HG03139 (cell line): ENCODE data around the gene GALC.
"Not testable (repeated sequence)": the region's sequence is repeated elsewhere in the genome, so short reads cannot be mapped to it uniquely, and the experiment has no call there.

Source experiments
- ATAC-seq: cut with Tn5 transposase; IDR thresholded peaks from one replicate; pipeline ENCODE4 v1.9.1; 2021; ENCODE audit not compliant: unreplicated experiment

GALC gene

DNA sequence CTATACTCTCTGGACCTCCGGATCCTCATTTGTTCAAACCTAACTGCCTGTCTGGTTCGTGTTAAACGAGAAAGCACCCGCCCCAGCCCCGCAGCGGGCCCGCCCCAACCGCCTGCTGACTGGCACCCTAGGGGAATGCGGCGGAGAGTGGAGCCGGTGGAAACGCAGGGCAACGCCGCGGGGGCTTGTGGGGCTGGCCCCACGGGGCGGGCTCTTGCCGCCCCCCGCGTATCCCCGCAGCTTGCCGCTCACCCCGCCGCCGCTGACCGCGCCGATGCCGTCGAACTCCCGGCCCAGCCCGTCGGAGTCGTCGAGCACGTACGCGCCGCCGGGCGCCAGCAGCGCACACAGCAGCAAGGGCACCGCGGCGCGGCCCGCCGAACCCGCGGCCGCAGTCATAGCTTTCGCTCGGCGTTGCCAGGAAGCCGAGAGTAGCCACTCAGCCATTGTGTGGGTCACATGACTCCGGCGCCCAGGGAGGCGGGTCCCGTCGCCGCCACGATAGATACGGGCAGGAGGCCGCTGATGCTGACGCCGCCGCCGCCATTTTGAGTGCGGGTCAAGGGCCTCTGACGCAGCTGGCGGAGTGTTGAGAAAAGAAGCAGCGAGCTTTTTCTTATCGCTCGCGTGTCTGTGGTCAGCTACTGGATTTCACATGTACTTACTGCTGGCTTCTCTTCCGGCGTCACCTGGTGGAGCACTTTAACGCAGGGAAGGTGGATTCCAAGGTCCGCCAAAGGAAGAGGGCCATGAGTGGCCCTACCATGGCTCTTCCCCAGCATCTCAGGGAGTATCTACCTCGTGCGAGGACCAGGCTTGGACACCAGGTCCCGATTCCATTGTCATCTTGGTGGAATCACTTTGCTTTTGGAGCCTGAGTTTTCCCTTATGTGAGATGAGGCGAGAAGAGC, at the start of gene GALC:
Gene GALC, minus strand, starts transcription at position 465 of the 911 bp plus-strand sequence. Its CDS starts 18 bp downstream, at position 447.
- ATAC-seq: peak; percentile 88

GRCh38 chr14:88040146-88040545, 47.2 kb upstream of the GALC start:
- ATAC-seq: no peak

DNA sequence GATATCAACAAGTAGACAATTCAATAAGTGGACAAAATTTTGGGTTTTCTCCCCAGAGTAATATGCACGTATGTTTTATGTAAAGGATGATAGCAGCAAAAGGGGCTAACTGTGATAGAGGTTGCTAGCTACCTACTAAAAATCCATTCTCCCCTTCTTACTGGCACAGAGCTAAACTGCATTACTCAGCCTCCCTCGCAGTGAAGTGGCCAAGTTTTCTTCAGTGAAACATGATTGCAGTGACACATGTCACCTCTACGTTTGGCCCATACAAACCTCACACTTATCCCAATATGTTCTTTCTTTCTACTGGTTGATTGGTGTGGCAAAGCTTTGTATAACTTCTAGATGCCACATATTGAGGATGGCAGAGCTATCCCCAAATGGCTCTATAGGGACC, 46.2 kb upstream of the GALC start:
- ATAC-seq: no peak

DNA sequence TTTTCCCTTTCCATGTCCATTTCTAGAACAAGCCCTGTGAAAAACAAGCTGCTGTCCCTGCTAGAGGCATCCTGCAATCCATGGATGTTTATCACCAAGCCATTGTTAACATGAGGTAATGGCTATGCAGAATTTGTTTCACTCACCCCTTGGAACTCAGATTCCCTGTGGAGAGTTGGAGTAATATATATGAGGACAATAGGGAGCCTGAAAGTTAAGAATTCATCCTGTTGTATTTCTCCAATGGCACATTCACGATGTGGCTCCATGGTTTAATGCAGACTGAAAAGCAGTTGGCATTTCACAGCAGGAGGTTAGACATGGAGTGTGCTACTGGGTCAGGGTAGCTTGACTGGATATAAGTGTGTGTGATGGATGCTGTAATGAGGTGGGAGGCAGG, 44.3 kb upstream of the GALC start:
- ATAC-seq: no peak

GRCh38 chr14:88036422-88036821, 43.4 kb upstream of the GALC start:
- ATAC-seq: no peak

GRCh38 chr14:88034076-88034475, 41.1 kb upstream of the GALC start:
- ATAC-seq: no peak

DNA sequence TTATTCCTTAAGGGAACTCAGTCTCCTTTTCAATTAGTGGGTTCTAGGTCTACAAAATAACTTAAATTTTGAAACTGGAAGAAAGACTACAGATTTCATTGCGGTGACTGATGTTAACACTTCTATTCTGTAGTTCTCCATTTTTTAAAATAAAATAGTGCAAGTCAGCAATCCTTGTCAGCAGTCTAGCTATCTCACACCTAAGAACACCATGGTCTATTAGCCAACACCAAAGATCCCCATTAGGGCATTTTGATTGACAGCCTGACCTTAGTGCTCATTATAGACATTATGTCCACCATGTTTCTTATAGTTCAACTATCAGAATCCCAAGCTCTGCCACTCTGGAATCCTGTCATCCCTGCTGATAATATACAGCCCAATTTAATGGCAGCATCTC, 39.4 kb upstream of the GALC start:
- no peak for ATAC-seq

DNA sequence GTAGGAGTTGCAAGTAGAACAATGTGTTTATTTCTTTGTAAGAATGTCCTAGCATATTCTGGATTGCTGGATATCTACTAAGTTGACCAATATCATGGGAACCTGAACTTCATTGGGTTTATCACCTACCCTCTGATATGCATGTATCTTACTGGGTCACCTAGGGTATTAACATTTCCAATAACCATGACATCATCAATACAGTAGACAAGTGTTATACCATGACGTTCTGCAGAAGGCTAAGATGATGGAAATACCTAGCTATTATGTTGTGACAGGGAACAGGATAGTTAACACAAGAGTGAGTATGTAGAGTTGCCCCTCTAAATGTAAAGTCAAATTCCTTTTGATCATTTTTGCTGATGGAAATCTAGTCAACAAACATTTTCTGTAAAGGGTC, 37.9 kb upstream of the GALC start:
- ATAC-seq: no peak

GRCh38 chr14:88030079-88030478, 37.1 kb upstream of the GALC start:
- ATAC-seq: no peak

GRCh38 chr14:88029500-88029899, 36.5 kb upstream of the GALC start:
- no peak for ATAC-seq

- ATAC-seq: no peak
Observed at GRCh38 chr14:88026890-88027289, 33.9 kb upstream of the GALC start.

- no peak for ATAC-seq
Observed at GRCh38 chr14:88025313-88025712, 32.3 kb upstream of the GALC start.

GRCh38 chr14:88024252-88025086, 31.5 kb upstream of the GALC start:
- not testable (repeated sequence) for ATAC-seq

GRCh38 chr14:88023658-88024187, 30.7 kb upstream of the GALC start:
- ATAC-seq: no peak

DNA sequence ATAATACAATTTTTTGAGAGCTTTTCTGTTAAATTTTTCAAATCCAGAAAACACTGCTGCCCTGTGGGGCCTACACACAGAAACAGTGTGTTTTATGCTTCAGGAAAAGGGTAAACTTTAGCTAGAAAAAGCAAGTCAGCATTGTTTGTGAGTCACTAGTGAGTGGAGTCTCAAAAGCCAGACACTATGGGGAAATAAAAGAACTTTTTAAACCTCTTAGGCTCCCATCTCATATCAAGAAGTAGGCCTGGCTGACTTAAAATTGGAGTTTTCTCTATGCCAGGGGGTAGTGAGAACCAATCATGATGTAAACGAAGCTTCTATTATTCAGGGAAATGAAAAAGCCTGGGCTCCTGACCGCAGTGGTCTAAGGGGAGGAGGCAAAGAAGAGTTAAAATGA, 24.6 kb upstream of the GALC start:
- no peak for ATAC-seq

DNA sequence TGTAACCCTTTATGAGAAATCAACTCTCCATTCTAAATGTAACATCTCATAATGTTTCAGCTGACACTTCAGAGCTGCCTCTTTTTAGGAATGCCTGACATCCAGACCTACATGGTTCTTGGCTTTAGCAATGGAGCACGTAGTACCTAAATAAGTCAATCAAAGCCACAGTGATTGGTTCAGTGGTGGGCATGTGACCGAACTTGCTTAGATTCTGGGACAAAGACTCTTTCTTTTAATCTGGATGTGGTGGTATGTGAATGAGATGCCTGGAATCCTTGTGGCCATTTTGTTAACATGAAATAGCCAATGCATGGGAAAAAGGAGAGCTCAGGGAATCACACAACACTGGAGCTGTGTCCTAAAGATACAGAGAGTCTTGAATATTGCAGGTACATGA, 23.8 kb upstream of the GALC start:
- ATAC-seq: no peak

DNA sequence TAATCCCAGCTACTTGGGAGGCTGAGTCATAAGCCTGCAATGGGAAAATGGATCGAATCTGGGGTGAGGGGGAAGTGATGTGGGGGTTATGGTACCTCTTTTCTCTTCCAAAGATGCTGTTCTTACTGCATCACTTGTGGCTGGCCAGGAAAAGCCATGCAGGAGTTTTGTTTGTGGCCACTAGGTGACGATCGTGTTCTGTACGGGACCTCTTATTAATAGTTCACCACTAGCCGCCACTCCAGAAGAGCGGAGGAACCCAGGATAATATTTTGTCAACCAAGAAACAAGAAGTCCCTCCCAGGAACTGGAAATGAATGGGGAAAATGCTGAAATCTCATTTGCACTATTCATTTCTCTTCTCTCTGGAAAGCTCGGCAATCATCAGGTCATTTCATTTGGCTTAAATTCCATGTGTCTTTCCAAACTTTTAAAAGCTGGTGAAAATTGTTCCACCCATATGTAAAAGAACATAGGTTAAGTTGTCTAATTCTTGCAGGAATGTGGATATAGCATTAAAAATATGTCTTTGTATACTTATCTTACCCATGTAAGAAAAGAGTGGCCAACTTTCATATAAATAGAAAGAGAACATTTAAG, 20.9 kb upstream of the GALC start:
- peak; percentile 95 for ATAC-seq

GRCh38 chr14:88012495-88012894, 19.5 kb upstream of the GALC start:
- no peak for ATAC-seq

DNA sequence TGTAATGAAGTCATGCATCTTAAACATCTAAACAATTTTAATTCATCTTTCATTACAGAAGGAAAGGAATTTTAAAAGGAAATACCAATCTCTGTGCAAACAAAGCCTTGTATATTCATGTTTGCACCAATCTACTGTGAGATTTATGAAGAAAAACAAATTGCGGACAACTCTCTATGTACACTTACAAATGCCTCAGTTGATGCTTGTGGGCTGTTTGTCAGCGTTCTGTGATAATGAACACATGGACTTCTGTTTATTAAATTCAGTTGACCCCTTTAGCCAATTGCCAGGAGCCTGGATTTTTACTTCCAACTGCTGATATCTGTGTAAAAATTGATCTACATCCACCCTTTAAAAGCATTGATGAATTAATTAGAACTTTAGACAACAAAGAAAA, 17.3 kb upstream of the GALC start:
- no peak for ATAC-seq

DNA sequence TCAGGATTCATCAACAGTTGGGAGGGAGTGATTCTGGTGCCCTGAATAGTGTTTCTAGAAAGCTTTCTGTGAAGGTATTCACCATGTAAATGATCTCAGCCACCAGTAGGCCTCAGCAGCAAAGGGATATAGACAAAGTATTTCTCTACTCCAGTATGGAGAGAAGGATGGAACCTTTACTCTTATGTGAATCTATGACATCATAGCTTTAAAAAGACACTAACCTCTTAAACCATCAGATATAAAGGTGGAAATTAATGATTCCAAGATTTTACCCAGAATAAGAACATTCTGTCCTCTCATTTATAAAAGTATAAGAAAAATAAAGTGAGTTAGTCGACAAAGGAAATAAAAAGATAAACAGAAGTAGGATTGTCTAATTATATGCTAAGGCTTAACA, 16.5 kb upstream of the GALC start:
- ATAC-seq: no peak

DNA sequence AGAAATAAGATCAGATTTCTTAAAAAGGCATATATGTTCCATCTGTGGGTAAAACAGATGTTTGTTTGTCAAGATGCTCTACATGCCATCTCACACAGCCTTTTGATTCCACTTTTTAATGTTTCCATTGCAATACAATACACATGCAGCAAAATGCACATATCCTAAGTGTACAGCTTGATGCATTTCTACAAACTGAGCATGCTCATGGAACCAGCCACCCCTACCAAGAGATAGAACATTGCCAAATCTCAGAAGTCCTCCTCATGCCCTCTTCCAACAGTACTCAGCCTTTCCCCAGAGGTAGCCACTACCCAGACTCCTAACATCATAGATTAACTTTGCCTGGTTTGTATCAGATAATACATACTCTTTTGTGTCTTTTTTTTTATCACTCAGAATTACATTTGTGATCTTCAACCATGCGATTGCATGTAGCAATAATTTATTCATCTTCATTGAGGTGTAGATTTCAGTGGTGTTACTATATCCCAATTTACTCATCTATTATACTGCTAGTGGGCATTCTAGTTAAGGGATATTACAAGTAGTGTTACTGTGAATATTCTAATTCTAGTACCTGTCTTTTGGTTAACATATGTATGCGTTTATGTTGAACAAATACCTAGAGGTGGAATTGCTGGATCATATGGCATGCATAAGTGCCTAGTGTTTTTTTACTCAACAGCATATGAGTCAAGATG, 15.2 kb upstream of the GALC start:
- no peak for ATAC-seq
